GM23338 (cell line): ENCODE measurements around the gene ANXA3. TPM values are rescaled to one million over a fixed set of nuclear protein-coding genes. Genes with fewer than 3 reads are reported as not detected.

ENCODE experiments used
- ATAC-seq: fragments of 200-7000 bp; cut with Tn5 transposase; 3 replicates; pipeline ENCODE4 v1.9.1; 2020
- DNase-seq: peaks from one replicate; pipeline ENCODE4 v3.0.0-alpha.2; 2015; ENCODE audit warnings: low spot score
- H2AFZ ChIP-seq: fragments of 200-600 bp; sonication (generic); 2 replicates; pipeline ENCODE4 v1.8.0; 2016; ENCODE audit warnings: antibody characterized with exemption, mild to moderate bottlenecking, moderate library complexity
- H3F3A ChIP-seq: fragments of 200-600 bp; sonication (generic); replicated peaks from 2 replicates; pipeline ENCODE4 v1.8.0; 2017; ENCODE audit warnings: antibody characterized with exemption, mixed run types, low read depth
- H3K27ac ChIP-seq: fragments of 200-600 bp; sonication (generic); 2 replicates; pipeline ENCODE4 v1.6.1; 2016; ENCODE audit warnings: low read depth
- H3K27me3 ChIP-seq: fragments of 200-600 bp; sonication (generic); 2 replicates; pipeline ENCODE4 v1.8.0; 2016; ENCODE audit warnings: mild to moderate bottlenecking, mixed run types, moderate library complexity; ENCODE audit not compliant: insufficient read depth
- H3K36me3 ChIP-seq: fragments of 200-600 bp; sonication (generic); 2 replicates; pipeline ENCODE4 v1.8.0; 2016; ENCODE audit warnings: mild to moderate bottlenecking; ENCODE audit not compliant: insufficient read depth
- H3K4me1 ChIP-seq: fragments of 200-600 bp; sonication (generic); 2 replicates; pipeline ENCODE4 v1.8.0; 2016; ENCODE audit warnings: mild to moderate bottlenecking, moderate library complexity; ENCODE audit not compliant: insufficient read depth
- H3K4me2 ChIP-seq: fragments of 200-600 bp; sonication (generic); 2 replicates; pipeline ENCODE4 v1.7.1; 2017; ENCODE audit warnings: mixed run types
- H3K4me3 ChIP-seq: fragments of 200-600 bp; sonication (generic); 2 replicates; pipeline ENCODE4 v1.6.1; 2016; ENCODE audit warnings: mixed run types
- H3K79me2 ChIP-seq: fragments of 200-600 bp; sonication (generic); replicated peaks from 2 replicates; pipeline ENCODE4 v1.8.0; 2017; ENCODE audit warnings: mild to moderate bottlenecking; ENCODE audit not compliant: insufficient read depth
- H3K9me2 ChIP-seq: fragments of 200-600 bp; sonication (generic); 2 replicates; pipeline ENCODE4 v1.8.0; 2017; ENCODE audit not compliant: insufficient read depth
- H4K20me1 ChIP-seq: fragments of 200-600 bp; sonication (generic); replicated peaks from 2 replicates; pipeline ENCODE4 v1.8.0; 2017; ENCODE audit warnings: mild to moderate bottlenecking; ENCODE audit not compliant: insufficient read depth
- H3K27ac Mint-ChIP-seq: 2 replicates; pipeline ENCODE4 v1.8.0; 2020; ENCODE audit warnings: inconsistent platforms, mild to moderate bottlenecking, moderate library complexity, mixed read lengths
- H3K27me3 Mint-ChIP-seq: 3 replicates; pipeline ENCODE4 v1.8.0; 2022; ENCODE audit warnings: low read depth, mild to moderate bottlenecking, moderate library complexity, mixed read lengths, inconsistent platforms; ENCODE audit not compliant: insufficient read depth, poor library complexity
- H3K36me3 Mint-ChIP-seq: 3 replicates; pipeline ENCODE4 v1.8.0; 2021; ENCODE audit warnings: low read depth, mild to moderate bottlenecking, inconsistent platforms, moderate library complexity, mixed read lengths
- H3K4me1 Mint-ChIP-seq: 3 replicates; pipeline ENCODE4 v1.8.0; 2020; ENCODE audit warnings: mild to moderate bottlenecking, inconsistent platforms, mixed read lengths
- H3K4me3 Mint-ChIP-seq: 3 replicates; pipeline ENCODE4 v1.8.0; 2021; ENCODE audit warnings: moderate library complexity, mild to moderate bottlenecking, inconsistent platforms, mixed read lengths
- H3K9me3 Mint-ChIP-seq: 3 replicates; pipeline ENCODE4 v1.8.0; 2020; ENCODE audit warnings: moderate library complexity, mild to moderate bottlenecking, inconsistent platforms, mixed read lengths
- CREB1 ChIP-seq: fragments of 250-450 bp; sonication (Bioruptor Pico); IDR thresholded peaks from 2 replicates; pipeline ENCODE4 v1.5.0; 2020; ENCODE audit warnings: low read depth, mild to moderate bottlenecking, moderate library complexity
- CTCF ChIP-seq, 2 experiments: fragments of 200-600 bp in 1 of 2; sonication (generic) in 1 of 2; conservative IDR thresholded peaks; 2 replicates each; pipeline versions ENCODE4 v1.5.1 to v1.6.1; 2016 to 2017; ENCODE audit warnings: antibody characterized with exemption in 2 of 2, low read depth in 2 of 2, mild to moderate bottlenecking in 2 of 2, moderate library complexity in 1 of 2
- ETS1 ChIP-seq: IDR thresholded peaks from 2 replicates; pipeline ENCODE4 v1.6.1; 2016; ENCODE audit warnings: antibody characterized with exemption
- EZH2 ChIP-seq: fragments of 200-600 bp; sonication (generic); IDR thresholded peaks from one replicate; pipeline ENCODE4 v1.8.0; 2017; ENCODE audit warnings: antibody characterized with exemption, mild to moderate bottlenecking, low read depth; ENCODE audit not compliant: unreplicated experiment
- JUNB ChIP-seq: IDR thresholded peaks from one replicate; pipeline ENCODE4 v1.6.1; 2016; ENCODE audit warnings: antibody characterized with exemption; ENCODE audit not compliant: unreplicated experiment
- NANOG ChIP-seq: IDR thresholded peaks from 2 replicates; pipeline ENCODE4 v1.6.1; 2016; ENCODE audit warnings: antibody characterized with exemption, borderline replicate concordance
- POLR2AphosphoS5 ChIP-seq: IDR thresholded peaks from 2 replicates; pipeline ENCODE4 v1.6.1; 2016; ENCODE audit warnings: antibody characterized with exemption, low read depth
- REST ChIP-seq: IDR thresholded peaks from one replicate; pipeline ENCODE4 v1.6.1; 2018; ENCODE audit warnings: antibody characterized with exemption; ENCODE audit not compliant: unreplicated experiment
- ZNF114 ChIP-seq: fragments of 250-450 bp; sonication (Bioruptor Pico); IDR thresholded peaks from 2 replicates; pipeline ENCODE4 v1.5.0; 2020; ENCODE audit warnings: mild to moderate bottlenecking, moderate library complexity
- ZNF462 ChIP-seq: fragments of 250-450 bp; sonication (Bioruptor Pico); IDR thresholded peaks from 2 replicates; pipeline ENCODE4 v1.5.0; 2020; ENCODE audit warnings: mild to moderate bottlenecking, moderate library complexity
- polyA plus RNA-seq: library from polyadenylated mRNA; unstranded; fragments of >200 nt; fragmentation: Nextera tagmentation; extraction: Ambion mirVana; gene quantifications from 2 replicates; pipeline ENCODE4 v1.2.1, GENCODE V29; 2016
- total RNA-seq: library from RNA; depleted of rRNA; stranded (reverse); fragments of >200 nt; shearing (Covaris generic); gene quantifications from 2 replicates; pipeline ENCODE4 v1.2.3, GENCODE V29; 2014

ANXA3 gene
- total and polyA plus RNA-seq, 2 experiments from 2014 or later, result 20.3 to 31.5 TPM

GRCh38 chr4:78566834-78567499, 15.4 kb downstream of the ANXA3 start (continued):
- TF ChIP-seq ETS1, result no peak
- no peak for TF ChIP-seq CREB1 (CRISPR knock-in tag)
- TF ChIP-seq REST, result no peak
- TF ChIP-seq ZNF114 (CRISPR knock-in tag), result no peak
- no peak for TF ChIP-seq POLR2AphosphoS5
- no peak for TF ChIP-seq JUNB
- no peak for TF ChIP-seq NANOG
- no peak for TF ChIP-seq EZH2

- Mint-ChIP-seq H3K27ac (no peak overlapping the region), H3K27me3 (peaks cover 5% of the 10 kb centered on the region), H3K4me1 (peaks cover 46% of the 10 kb centered on the region), H3K36me3 (no peaks in the 10 kb centered on the region), H3K9me3 (no peaks in the 10 kb centered on the region), H3K4me3 (no peak overlapping the region)
- no peak overlapping the region for H3K4me2 ChIP-seq
- no peaks in the 10 kb centered on the region for H3K36me3 ChIP-seq
- H3K9me2 ChIP-seq, result no peaks in the 10 kb centered on the region
- no peak for DNase-seq
- no peak overlapping the region for H3K4me3 ChIP-seq
- H2AFZ ChIP-seq, result no peak overlapping the region
- H3F3A ChIP-seq, result no peaks in the 10 kb centered on the region
- peak overlapping the region; percentile 61; the same call in 1 of the 2 replicates for H3K27ac ChIP-seq
- H3K4me1 ChIP-seq, result peaks cover 27% of the 10 kb centered on the region
- H3K27me3 ChIP-seq, result no peaks in the 10 kb centered on the region
- H3K79me2 ChIP-seq, result no peaks in the 10 kb centered on the region
- no peak for ATAC-seq
- no peaks in the 10 kb centered on the region for H4K20me1 ChIP-seq
- TF ChIP-seq CTCF (conservative IDR thresholded peaks at IDR 0.05; ENCODE audit: low read depth in 2 of 2) (no peak), ZNF462 (CRISPR knock-in tag) (no peak)
These were observed 16.0 kb downstream of the ANXA3 start for GRCh38 chr4:78567500-78568060.
